K562 (cell line): Measurements from ENCODE around the gene CHST13. TPM values are rescaled to one million over a fixed set of nuclear protein-coding genes. Genes with fewer than 3 reads are reported as not detected.
A peak's percentile ranks its signal among the peaks of the same experiment; 100 is the strongest.

ENCODE experiments used
- ATF3 ChIP-seq, 2 experiments: fragments of 450-650 bp in 1 of 2; sonication (generic) in 1 of 2; formaldehyde crosslinking in 1 of 2; IDR thresholded peaks in 1 of 2; conservative IDR thresholded peaks in 1 of 2; 2 replicates each; pipeline versions ENCODE4 v1.6.1 to v1.8.1; 2016 to 2023; ENCODE audit warnings: mild to moderate bottlenecking in 2 of 2, moderate library complexity in 2 of 2, inconsistent platforms in 1 of 2, missing genetic modification reagents in 1 of 2
- CCNT2 ChIP-seq: IDR thresholded peaks from 2 replicates; pipeline ENCODE4 v1.6.1; 2011; ENCODE audit warnings: borderline replicate concordance, low read depth, mild to moderate bottlenecking, moderate library complexity, mixed read lengths, low read length; ENCODE audit not compliant: insufficient read length; ENCODE audit errors: extremely low read depth
- EP300 ChIP-seq: IDR thresholded peaks from 2 replicates; pipeline ENCODE4 v1.6.1; 2012; ENCODE audit warnings: low read length, improper control_type of control experiment
- KDM1A ChIP-seq, 2 experiments: fragments of 450-650 bp; IDR thresholded peaks; 2 replicates each; pipeline ENCODE4 v1.6.1; 2016; ENCODE audit warnings: mild to moderate bottlenecking in 2 of 2
- NKRF ChIP-seq: fragments of 450-650 bp; IDR thresholded peaks from 2 replicates; pipeline ENCODE4 v1.6.1; 2016; ENCODE audit warnings: borderline replicate concordance
- RBM17 ChIP-seq: fragments of 200-400 bp; formaldehyde crosslinking; IDR thresholded peaks from 2 replicates; pipeline ENCODE4 v1.6.1; 2017; ENCODE audit warnings: low read depth, mild to moderate bottlenecking, low read length, borderline replicate concordance
- REST ChIP-seq, 2 experiments: fragments of 450-650 bp; formaldehyde crosslinking in 1 of 2; IDR thresholded peaks; 2 replicates each; pipeline versions ENCODE4 v1.4.0 to v1.6.1; 2014 to 2020; ENCODE audit warnings: mild to moderate bottlenecking in 2 of 2, borderline replicate concordance in 1 of 2, low read depth in 1 of 2
- SMAD1 ChIP-seq: fragments of 150-350 bp; IDR thresholded peaks from 2 replicates; pipeline ENCODE4 v1.6.1; 2014; ENCODE audit warnings: low read length, low read depth; ENCODE audit not compliant: partially characterized antibody
- SNAPC5 ChIP-seq: fragments of 250-450 bp; sonication (Bioruptor Pico); IDR thresholded peaks from 2 replicates; pipeline ENCODE4 v1.8.0; 2021; ENCODE audit warnings: moderate library complexity, mild to moderate bottlenecking, inconsistent platforms
- TAF1 ChIP-seq: IDR thresholded peaks from 2 replicates; pipeline ENCODE4 v1.6.1; 2011; ENCODE audit warnings: mild to moderate bottlenecking, low read length, moderate library complexity; ENCODE audit not compliant: insufficient read depth, control insufficient read depth, severe bottlenecking; ENCODE audit errors: extremely low read depth
- VEZF1 ChIP-seq: fragments of 200-800 bp; sonication (Bioruptor generic); IDR thresholded peaks from 2 replicates; pipeline ENCODE4 v1.6.1; 2017; ENCODE audit warnings: missing genetic modification characterization, missing compliant biosample characterization
- ZNF134 ChIP-seq: fragments of 250-450 bp; sonication (Bioruptor Pico); conservative IDR thresholded peaks from 2 replicates; pipeline ENCODE4 v1.4.0; 2020
- polyA plus RNA-seq, 8 experiments: library from polyadenylated mRNA; depleted of rRNA in 4 of 8; stranded (reverse) in 5 of 8; unstranded in 3 of 8; fragments of >200 nt; fragmentation: Nextera tagmentation in 2 of 8; fragmentation: Illumina TruSeq in 1 of 8; extraction: Ambion mirVana in 2 of 8; extraction: Trizol in 1 of 8; gene quantifications; 2 replicates each; pipeline versions ENCODE4 v1.2.1 to v1.2.3, GENCODE V29; 2011 to 2014; ENCODE audit warnings: inconsistent platforms in 1 of 8, missing spikeins in 1 of 8
- total RNA-seq, 7 experiments: library from RNA; depleted of rRNA in 6 of 7; stranded (reverse); fragments of >200 nt in 6 of 7; fragmentation: Illumina TruSeq in 2 of 7; extraction: Trizol in 2 of 7; gene quantifications; 2 replicates each; pipeline versions ENCODE4 v1.2.1 to v1.2.3, GENCODE V29; 2011 to 2021; ENCODE audit warnings: low replicate concordance in 1 of 7

Gene CHST13
- total and polyA plus RNA-seq, 9 of the 15 experiments (the other 6 are each of a cell fraction or from before 2014, with no cell fraction given) = not detected

- 0 out of 2 replicates have a peak, but pooled peaks have one; percentile 21 for TF ChIP-seq VEZF1 (CRISPR knock-in tag)
- TF ChIP-seq ATF3 (IDR thresholded peaks at IDR 0.05) = no peak
- TF ChIP-seq ATF3 (CRISPR knock-in tag; conservative IDR thresholded peaks at IDR 0.05) = no peak
- no peak for TF ChIP-seq REST (IDR thresholded peaks at IDR 0.05; ENCODE audit: borderline replicate concordance)
- no peak for TF ChIP-seq REST (CRISPR knock-in tag; IDR thresholded peaks at IDR 0.05; ENCODE audit: low read depth)
- peak; percentile 74 for TF ChIP-seq ZNF134 (CRISPR knock-in tag)
- TF ChIP-seq EP300 = no peak
- no peak for TF ChIP-seq KDM1A (IDR thresholded peaks at IDR 0.05)
- no peak for TF ChIP-seq NKRF
- no peak for TF ChIP-seq RBM17
- no peak for TF ChIP-seq TAF1
- TF ChIP-seq CCNT2 = no peak
- no peak for TF ChIP-seq SMAD1
- no peak for TF ChIP-seq SNAPC5 (CRISPR knock-in tag)
Measured at GRCh38 chr3:126573492-126574117, 49.6 kb downstream of the CHST13 start (continued).
